HG03097 (cell line): Measurements from ENCODE around the gene MYO1B.

Experiments used
- ATAC-seq: cut with Tn5 transposase; IDR thresholded peaks from one replicate; pipeline ENCODE4 v1.9.1; 2021; ENCODE audit not compliant: unreplicated experiment, low FRiP score

The MYO1B gene

DNA sequence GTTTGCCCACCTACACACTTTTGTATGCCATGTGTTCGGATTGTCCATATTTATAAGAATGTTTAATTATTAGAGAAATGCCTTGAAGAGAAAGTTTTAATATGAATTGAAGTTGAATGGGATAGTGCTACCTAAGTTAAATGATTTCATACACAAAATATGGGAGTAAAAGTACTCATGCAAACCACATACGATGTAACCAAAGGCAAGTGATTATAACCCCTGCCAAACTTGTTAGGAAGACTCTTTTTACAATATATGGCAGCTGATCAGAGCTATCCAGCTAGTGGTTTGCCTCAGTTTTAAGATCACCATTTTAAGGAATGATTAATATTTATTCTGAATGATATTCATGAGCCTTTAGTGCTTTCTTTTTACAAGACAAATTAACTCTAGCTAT, 106.7 kb downstream of the MYO1B start:
- no peak for ATAC-seq

GRCh38 chr2:191352536-191352935, 107.3 kb downstream of the MYO1B start:
- ATAC-seq = no peak

- ATAC-seq = no peak
Measured at GRCh38 chr2:191355170-191355758, 110.1 kb downstream of the MYO1B start.

- no peak for ATAC-seq
Measured at GRCh38 chr2:191357678-191358077, 112.5 kb downstream of the MYO1B start.

- no peak for ATAC-seq
Measured at GRCh38 chr2:191358325-191359025, 113.3 kb downstream of the MYO1B start.

DNA sequence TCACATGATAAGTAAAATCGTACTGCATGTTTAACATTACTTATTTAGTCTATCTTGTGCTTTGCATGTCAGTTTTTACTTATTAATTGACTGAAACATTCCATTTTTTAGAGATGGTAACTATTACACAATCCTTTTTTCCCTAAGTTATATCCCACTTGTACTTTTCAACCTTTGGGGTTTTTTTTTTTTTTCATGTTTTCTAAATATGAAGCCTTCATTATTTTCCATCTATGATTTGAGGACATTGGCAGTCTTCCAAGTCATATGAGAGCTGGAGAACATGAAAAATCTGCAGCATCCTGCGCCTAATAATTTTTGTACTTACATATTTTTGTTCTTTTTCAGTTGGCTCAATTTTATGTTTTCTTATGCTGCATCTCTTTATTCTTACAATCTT, 113.9 kb downstream of the MYO1B start:
- no peak for ATAC-seq

DNA sequence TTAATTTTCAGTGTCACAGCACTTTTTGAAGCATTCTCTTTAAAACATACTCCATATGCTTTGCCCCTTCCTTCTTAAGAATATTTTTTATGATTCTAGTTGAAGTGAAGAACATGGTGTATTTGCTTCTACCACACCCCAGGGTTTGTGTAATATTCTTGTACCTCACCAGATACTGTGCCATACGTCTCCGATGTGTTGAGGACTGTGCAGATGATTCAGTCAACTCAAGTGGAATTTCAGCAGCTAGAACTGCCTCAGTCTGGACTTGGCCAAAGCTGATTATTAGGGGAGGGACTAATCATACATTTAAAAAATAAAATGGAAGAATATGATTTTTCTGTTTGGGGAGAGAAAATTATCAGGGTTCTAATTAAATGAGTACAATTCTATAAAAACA, 115.7 kb downstream of the MYO1B start:
- no peak for ATAC-seq

GRCh38 chr2:191362841-191363240, 117.6 kb downstream of the MYO1B start:
- ATAC-seq = no peak

DNA sequence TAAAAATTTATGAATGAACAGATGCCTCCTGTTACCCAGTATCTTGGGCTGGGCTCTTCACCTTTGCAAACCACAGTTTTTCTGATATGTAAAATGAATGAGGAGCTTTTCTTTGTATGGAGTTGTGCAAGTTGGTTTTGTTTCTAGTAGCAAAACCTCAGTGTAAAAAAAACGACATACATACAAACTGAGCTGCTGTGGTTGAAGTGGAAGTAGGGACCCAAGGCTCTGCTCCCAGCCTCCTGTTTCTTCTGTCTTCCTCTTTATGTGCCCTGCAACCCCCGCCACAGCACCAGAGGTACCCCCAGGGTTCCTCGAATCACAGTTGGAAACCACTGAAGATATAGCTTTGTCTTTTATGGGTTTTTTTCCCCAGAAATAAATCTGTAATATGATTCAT, 118.1 kb downstream of the MYO1B start:
- no peak for ATAC-seq

GRCh38 chr2:191365089-191365488, 119.9 kb downstream of the MYO1B start:
- no peak for ATAC-seq

DNA sequence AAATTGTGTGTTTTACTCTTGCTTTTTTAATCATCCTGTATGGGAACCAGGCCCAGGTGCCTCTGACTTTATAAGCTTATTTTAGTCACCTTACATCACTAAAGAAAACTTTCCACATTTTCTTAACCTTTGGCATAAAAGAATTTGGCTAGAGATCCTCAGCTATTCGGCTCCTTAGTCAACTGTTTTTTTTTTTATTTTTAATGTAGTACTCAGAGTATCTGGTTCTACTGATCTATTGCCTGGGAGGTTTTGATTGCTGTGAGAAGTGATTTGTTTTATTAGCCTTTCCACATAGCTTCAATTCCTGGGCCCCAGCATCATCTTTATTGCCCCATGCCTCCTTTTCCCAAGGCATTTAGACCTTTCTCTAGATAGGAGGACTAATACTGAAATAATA, 121.0 kb downstream of the MYO1B start:
- no peak for ATAC-seq

DNA sequence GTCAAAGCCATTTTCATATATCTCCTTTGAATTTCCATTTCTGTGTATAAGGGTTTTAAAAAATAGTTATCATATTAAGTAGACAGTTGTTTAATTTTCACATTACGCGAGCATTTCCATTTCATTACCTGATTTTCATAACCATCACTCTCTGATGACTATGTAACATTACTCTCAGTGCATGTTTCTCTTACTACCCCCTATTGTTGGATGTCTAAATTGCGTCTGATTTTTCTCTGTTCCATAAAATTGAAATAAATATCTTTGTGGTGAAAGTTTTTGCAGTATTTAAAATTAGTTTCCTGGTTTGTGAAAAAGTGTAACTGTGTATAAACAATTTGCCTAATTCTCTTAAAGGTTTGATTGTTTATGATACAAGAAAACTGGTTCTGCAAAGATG, 123.8 kb downstream of the MYO1B start:
- no peak for ATAC-seq

DNA sequence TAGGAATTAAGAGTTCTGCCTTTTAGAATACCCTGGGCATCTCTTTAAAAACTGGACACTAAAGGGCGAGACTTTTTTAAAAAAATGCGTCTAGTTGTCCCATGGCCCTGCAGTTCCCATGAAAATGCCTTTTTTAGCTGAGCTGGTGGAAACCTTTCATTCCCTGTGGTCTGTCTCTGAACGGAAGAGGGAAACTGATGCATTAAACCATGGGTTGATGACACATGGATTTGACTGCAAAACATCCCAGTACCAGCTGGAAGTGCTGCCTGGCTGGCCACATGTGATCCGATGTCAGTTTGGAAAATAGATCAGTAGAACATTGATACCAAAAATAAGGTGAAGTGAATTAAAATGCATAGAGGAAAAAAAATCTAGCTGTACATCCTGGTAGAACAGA, 129.2 kb downstream of the MYO1B start:
- ATAC-seq = no peak

DNA sequence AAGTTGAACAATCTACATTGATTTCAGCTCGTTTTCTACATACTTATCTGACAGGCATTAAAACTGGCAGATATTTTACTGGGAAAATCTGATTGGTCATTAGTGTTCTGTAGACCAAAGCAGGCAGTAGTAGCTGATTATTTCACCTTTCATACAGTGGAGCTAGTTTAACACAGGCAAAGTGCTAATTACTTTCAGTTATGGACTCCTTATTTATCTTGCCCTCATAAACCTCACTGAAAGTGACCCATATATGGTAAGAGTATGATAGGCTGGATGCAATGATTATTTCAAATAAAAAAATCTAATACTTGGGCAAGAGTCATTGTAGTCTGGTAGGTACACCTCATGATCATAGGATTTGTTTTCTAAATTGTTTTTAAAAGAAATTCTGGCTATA, 129.7 kb downstream of the MYO1B start:
- ATAC-seq = no peak

GRCh38 chr2:191376981-191377629, 131.9 kb downstream of the MYO1B start:
- peak; percentile 73 for ATAC-seq

DNA sequence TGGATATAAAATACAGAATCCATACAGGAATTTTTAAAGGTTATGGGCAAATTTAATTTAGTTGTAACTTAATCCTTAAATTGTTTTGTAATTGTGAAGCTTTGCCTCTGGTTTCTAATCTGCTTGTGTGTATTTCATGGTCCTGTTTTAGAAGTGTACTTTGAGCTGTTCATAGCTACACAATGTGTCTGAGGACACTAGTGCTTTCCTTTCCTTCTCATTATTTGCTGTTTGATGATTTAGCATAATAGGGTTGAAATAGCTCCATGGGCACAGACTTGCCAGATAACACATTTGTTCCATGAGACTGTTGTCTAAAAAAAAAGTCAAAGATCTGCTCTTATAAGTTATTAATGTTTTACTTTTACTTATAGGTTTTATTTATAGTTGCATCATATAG, 134.2 kb downstream of the MYO1B start:
- no peak for ATAC-seq

GRCh38 chr2:191382801-191383200, 137.6 kb downstream of the MYO1B start:
- ATAC-seq = no peak

- no peak for ATAC-seq
Measured at GRCh38 chr2:191383486-191383885, 138.3 kb downstream of the MYO1B start.

- no peak for ATAC-seq
Measured at GRCh38 chr2:191384829-191385228, 139.6 kb downstream of the MYO1B start.

GRCh38 chr2:191385416-191386160, 140.4 kb downstream of the MYO1B start:
- no peak for ATAC-seq

DNA sequence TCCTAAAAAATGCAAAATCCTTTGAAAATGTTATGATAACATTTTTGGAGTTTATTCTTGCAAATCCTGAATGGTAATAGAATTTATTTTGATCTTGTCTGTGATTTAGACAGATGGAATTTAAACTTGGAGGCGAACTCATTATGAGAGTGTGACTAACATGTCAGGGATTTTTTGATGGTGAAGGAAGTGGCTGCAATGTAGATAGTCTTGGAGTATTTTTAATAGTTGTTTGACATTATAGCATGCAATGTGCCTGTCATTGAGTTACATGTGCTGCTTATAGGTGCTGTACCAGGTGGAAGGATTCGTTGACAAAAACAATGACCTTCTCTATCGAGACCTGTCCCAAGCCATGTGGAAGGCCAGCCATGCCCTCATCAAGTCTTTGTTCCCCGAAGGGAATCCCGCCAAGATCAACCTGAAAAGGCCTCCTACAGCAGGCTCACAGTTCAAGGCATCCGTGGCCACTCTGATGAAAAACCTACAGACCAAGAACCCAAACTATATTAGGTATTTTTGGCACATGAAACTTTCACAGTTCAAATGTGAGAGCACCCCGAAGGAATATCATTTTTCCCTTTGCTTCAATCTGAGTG, 141.8 kb downstream of the MYO1B start:
- ATAC-seq = no peak
